GM12872 (cell line): ENCODE measurements around the gene RACGAP1.

Experiments used
- TF ChIP-seq, protein P1 (sequence below): IDR thresholded peaks from 3 replicates; pipeline ENCODE4 v1.5.1; 2011; ENCODE audit warnings: low read depth, mild to moderate bottlenecking, low read length, moderate library complexity; ENCODE audit not compliant: insufficient read depth

Gene RACGAP1

GRCh38 chr12:49942512-49942893 lies 82.8 kb downstream of the RACGAP1 start:
- TF ChIP-seq, protein P1, sequence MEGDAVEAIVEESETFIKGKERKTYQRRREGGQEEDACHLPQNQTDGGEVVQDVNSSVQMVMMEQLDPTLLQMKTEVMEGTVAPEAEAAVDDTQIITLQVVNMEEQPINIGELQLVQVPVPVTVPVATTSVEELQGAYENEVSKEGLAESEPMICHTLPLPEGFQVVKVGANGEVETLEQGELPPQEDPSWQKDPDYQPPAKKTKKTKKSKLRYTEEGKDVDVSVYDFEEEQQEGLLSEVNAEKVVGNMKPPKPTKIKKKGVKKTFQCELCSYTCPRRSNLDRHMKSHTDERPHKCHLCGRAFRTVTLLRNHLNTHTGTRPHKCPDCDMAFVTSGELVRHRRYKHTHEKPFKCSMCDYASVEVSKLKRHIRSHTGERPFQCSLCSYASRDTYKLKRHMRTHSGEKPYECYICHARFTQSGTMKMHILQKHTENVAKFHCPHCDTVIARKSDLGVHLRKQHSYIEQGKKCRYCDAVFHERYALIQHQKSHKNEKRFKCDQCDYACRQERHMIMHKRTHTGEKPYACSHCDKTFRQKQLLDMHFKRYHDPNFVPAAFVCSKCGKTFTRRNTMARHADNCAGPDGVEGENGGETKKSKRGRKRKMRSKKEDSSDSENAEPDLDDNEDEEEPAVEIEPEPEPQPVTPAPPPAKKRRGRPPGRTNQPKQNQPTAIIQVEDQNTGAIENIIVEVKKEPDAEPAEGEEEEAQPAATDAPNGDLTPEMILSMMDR: no peak

GRCh38 chr12:49941556-49942511 lies 83.5 kb downstream of the RACGAP1 start:
- TF ChIP-seq, protein P1: no peak

GRCh38 chr12:49939707-49940106 lies 85.6 kb downstream of the RACGAP1 start:
- TF ChIP-seq, protein P1: no peak

- TF ChIP-seq, protein P1: no peak
Observed at GRCh38 chr12:49939307-49939706, 86.0 kb downstream of the RACGAP1 start.
